Upper lobe of left lung (tissue), 6 donors: ENCODE results near the gene ARHGDIA. TPM values are rescaled to one million over a fixed set of nuclear protein-coding genes. Genes with fewer than 3 reads are reported as not detected.

ENCODE experiments used
- ATAC-seq, 2 donors: fragments of 200-7000 bp; cut with Tn5 transposase; one replicate each; pipeline ENCODE4 v1.9.1; 2022; ENCODE audit warnings: mild to moderate bottlenecking in 2 of 2, moderate library complexity in 2 of 2; ENCODE audit not compliant: low FRiP score in 2 of 2
- DNase-seq, 2 donors: peaks; one replicate each; pipeline ENCODE4 v3.0.0-alpha.2; 2019 to 2020
- H3K27ac ChIP-seq, 4 donors: fragments of 200-600 bp; sonication (generic); one replicate each; pipeline ENCODE4 v1.5.1; 2016 to 2019
- H3K27me3 ChIP-seq, 4 donors: fragments of 200-600 bp; sonication (generic); one replicate each; pipeline ENCODE4 v1.5.1; 2017 to 2019
- H3K36me3 ChIP-seq, 4 donors: fragments of 200-600 bp; sonication (generic); one replicate each; pipeline ENCODE4 v1.5.1; 2016 to 2019
- H3K4me1 ChIP-seq, 4 donors: fragments of 200-600 bp; sonication (generic); one replicate each; pipeline ENCODE4 v1.5.1; 2018 to 2019
- H3K4me3 ChIP-seq, 4 donors: fragments of 200-600 bp; sonication (generic); one replicate each; pipeline ENCODE4 v1.5.1; 2017 to 2019; ENCODE audit warnings: mild to moderate bottlenecking in 2 of 4, moderate library complexity in 1 of 4
- H3K9me3 ChIP-seq, 4 donors: fragments of 200-600 bp; sonication (generic); one replicate each; pipeline ENCODE4 v1.5.1; 2018 to 2019
- EP300 ChIP-seq, 4 donors: sonication (generic); formaldehyde crosslinking; IDR thresholded peaks; one replicate each; pipeline ENCODE4 v1.5.1; 2017; ENCODE audit warnings: antibody characterized with exemption in 4 of 4, control low read depth in 2 of 4
- POLR2A ChIP-seq, 4 donors: fragments of 450-650 bp; IDR thresholded peaks; one replicate each; pipeline ENCODE4 v1.5.1; 2016 to 2017; ENCODE audit warnings: antibody characterized with exemption in 4 of 4, mild to moderate bottlenecking in 2 of 4
- POLR2AphosphoS5 ChIP-seq, 2 donors: sonication (generic); formaldehyde crosslinking; IDR thresholded peaks; one replicate each; pipeline ENCODE4 v1.5.1; 2017; ENCODE audit warnings: antibody characterized with exemption in 2 of 2
- WGBS, 2 donors: methylation state at CpG; one replicate each; pipeline ENCODE4 v1.1.5; 2017 to 2018; 5-methylcytosine and 5-hydroxymethylcytosine counted together
- total RNA-seq, 6 donors: library from RNA; depleted of rRNA in 4 of 6; stranded (reverse); fragments of >200 nt in 4 of 6; gene quantifications; one replicate each; pipeline versions ENCODE4 v1.1.0 to v1.2.1, GENCODE V29; 2016 to 2021
- TF ChIP-seq, protein P1 (sequence below), 6 experiments: fragments of 450-650 bp in 4 of 6; fragments of 200-600 bp in 2 of 6; sonication (generic) in 2 of 6; IDR thresholded peaks; one replicate each; pipeline ENCODE4 v1.5.1; 2016 to 2019; ENCODE audit warnings: antibody characterized with exemption in 6 of 6
- donor health status: DM: no; HTN: no; CAD: no; lungs with moderate emphysema.
- donor health status: DM: no; HTN: yes; CAD: no; lungs with severe emphysema.

The ARHGDIA gene
- total RNA-seq, 6 donors from 2014 or later = 171 to 522 (median 302) TPM

DNA sequence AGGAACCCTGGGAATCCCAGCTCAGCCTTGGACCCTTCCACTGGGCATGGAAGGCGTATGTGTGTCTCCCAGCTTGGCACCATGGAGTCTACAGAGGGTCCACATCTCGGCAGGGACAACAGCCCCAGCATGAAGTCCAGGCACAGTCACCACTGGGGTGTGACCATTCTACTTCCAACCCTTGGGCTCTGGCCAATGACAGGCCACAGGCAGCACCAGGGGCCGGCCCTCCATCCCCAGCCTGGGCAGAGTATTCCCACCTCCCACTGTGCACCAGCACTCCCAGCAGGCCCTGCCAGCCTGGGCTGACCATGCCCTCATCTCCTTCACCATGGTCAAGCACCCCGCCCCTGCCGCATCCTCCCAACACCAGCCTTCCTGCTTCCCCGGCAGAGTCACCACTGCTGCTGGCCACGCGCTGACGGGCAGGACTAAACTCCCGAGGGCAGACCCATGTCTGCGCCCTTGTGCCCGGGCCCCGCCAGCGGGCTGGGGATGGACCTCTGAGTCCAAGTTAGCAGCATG lies 26.7 kb downstream of the ARHGDIA start:
- no peak for ATAC-seq
- Histone ChIP-seq H3K4me1 (peaks cover 0 to 10% (median 1%) of the 10 kb centered on the region in 4 donors), H3K9me3 (no peaks in the 10 kb centered on the region), H3K36me3 (peaks cover 33 to 75% (median 62%) of the 10 kb centered on the region in 4 donors), H3K27me3 (no peaks in the 10 kb centered on the region), H3K4me3 (no peak overlapping the region), H3K27ac (no peak overlapping the region)
- peak in 1 of 2 donors; percentile 68 for DNase-seq
- TF ChIP-seq EP300 (IDR thresholded peaks at IDR 0.05) (no peak), POLR2AphosphoS5 (IDR thresholded peaks at IDR 0.05) (no peak), POLR2A (IDR thresholded peaks at IDR 0.05) (no peak)
- TF ChIP-seq, protein P1, sequence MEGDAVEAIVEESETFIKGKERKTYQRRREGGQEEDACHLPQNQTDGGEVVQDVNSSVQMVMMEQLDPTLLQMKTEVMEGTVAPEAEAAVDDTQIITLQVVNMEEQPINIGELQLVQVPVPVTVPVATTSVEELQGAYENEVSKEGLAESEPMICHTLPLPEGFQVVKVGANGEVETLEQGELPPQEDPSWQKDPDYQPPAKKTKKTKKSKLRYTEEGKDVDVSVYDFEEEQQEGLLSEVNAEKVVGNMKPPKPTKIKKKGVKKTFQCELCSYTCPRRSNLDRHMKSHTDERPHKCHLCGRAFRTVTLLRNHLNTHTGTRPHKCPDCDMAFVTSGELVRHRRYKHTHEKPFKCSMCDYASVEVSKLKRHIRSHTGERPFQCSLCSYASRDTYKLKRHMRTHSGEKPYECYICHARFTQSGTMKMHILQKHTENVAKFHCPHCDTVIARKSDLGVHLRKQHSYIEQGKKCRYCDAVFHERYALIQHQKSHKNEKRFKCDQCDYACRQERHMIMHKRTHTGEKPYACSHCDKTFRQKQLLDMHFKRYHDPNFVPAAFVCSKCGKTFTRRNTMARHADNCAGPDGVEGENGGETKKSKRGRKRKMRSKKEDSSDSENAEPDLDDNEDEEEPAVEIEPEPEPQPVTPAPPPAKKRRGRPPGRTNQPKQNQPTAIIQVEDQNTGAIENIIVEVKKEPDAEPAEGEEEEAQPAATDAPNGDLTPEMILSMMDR (IDR thresholded peaks at IDR 0.05) = no peak
- WGBS, 2 donors = 91 to 93% methylated on average over 5 to 14 of the region's 14 CpGs

DNA sequence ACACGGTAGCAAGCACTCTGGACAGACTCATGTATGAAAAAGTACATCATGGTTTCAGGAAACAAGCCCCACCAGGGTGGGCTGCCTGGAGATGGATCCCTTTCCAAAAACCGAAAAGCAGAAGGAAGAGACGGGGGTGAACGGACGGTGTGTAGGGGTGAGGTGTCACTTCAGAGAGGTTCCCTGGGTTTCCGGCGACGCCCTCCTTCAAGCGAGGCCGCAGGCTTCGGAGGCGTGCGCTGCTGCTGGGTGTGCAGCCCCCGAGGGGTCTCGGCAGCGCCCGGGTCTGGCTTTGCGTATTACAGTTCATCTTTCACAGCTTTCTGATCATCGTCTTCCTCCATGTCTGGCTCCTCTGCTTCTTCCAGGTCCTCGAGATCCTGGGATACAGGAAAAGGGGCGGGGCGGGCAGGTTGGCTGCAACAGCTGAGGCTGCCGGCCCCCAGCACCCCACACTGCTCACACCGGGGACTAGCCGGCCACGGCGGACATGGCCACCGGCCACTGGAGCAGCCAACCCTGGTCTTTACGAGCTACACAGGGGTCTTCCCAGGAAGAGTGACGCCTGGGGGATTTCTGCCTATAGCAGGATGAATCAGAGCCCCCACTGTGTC lies 27.3 kb downstream of the ARHGDIA start:
- TF ChIP-seq POLR2AphosphoS5 (IDR thresholded peaks at IDR 0.05) (no peak), POLR2A (IDR thresholded peaks at IDR 0.05) (no peak), EP300 (IDR thresholded peaks at IDR 0.05) (no peak)
- TF ChIP-seq, protein P1 (IDR thresholded peaks at IDR 0.05) = no peak
- peaks cover 31 to 69% (median 59%) of the 10 kb centered on the region in 4 donors for H3K36me3 ChIP-seq
- WGBS, 2 donors = 86 to 87% methylated on average over 22 to 30 of the region's 30 CpGs
- no peak overlapping the region for H3K4me3 ChIP-seq
- peaks cover 0 to 10% (median 1%) of the 10 kb centered on the region in 4 donors for H3K4me1 ChIP-seq
- no peaks in the 10 kb centered on the region for H3K27me3 ChIP-seq
- no peaks in the 10 kb centered on the region for H3K9me3 ChIP-seq
- DNase-seq (peak in 1 of 2 donors; percentile 70), ATAC-seq (no peak)
- H3K27ac ChIP-seq = no peak overlapping the region

DNA sequence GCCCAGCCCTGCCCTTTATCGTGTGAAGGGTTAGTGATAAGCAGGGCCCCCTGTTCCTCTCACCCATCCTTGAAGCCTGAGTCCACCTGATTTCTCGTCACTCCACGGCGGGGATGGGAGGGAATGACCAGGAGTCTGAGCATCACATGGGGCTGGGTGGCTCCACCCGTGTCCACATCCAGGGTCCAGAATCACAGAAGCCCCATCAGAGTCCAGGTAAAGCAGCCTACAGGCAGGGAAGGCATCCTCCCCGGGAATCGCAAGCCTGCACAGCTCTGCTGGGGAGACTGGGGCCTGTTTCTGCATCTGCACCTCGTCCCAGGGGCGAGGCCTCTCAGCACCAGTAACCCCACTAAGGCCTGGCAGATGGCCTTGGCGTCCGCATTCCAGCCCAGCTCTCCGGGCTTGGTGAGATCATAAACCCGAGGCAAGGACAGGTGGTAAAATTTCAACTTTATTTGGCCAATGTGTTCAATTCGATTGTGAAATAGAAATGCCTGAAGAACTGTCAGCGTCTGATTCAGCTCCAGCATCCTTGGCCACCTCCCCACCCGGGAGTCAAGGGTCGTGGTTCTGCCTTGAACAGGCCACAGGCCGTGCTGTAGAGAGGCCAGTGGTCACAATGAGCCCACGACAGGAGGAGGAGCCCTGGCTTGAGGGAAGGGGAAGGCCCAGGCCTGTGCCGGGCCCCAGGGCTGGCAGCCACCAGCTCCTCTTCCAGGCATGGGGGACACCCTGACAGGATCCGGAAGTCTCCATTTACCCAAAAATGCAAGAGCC lies 28.2 kb downstream of the ARHGDIA start:
- peaks cover 0 to 10% (median 1%) of the 10 kb centered on the region in 4 donors for H3K4me1 ChIP-seq
- no peak overlapping the region for H3K4me3 ChIP-seq
- peak in 1 of 2 donors; percentile 50 for DNase-seq
- H3K27me3 ChIP-seq = no peaks in the 10 kb centered on the region
- H3K9me3 ChIP-seq = no peaks in the 10 kb centered on the region
- TF ChIP-seq POLR2AphosphoS5 (IDR thresholded peaks at IDR 0.05) = peak in 1 of 2 donors; percentile 39
- TF ChIP-seq, protein P1 (IDR thresholded peaks at IDR 0.05) = no peak
- H3K36me3 ChIP-seq = peaks cover 30 to 62% (median 53%) of the 10 kb centered on the region in 4 donors
- peak overlapping the region in 2 of 4 donors; percentile 18 to 42 for H3K27ac ChIP-seq
- 66 to 80% methylated on average over 11 to 21 of the region's 21 CpGs for WGBS, 2 donors
- ATAC-seq = no peak

DNA sequence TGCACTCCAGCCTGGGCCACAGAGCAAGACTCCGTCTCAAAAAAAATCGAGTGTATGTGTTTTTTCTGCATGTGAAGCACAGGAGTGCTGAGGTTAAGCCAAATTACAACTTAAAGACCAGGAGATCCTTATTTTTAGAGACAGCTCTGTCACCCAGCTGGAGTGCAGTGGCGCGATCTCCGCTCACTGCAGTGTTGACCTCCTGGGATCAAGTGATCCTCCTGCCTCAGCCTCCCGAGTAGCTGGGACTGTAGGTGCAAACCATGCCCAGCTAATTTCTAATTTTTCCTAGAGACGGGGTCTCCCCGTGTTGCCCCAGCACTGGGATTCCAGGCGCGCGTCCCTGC lies 28.8 kb downstream of the ARHGDIA start:
- WGBS, 2 donors = 96% methylated on average over 11 of the region's 11 CpGs
- H3K27me3 ChIP-seq = no peaks in the 10 kb centered on the region
- peaks cover 0 to 10% (median 1%) of the 10 kb centered on the region in 4 donors for H3K4me1 ChIP-seq
- no peak for ATAC-seq
- H3K36me3 ChIP-seq = peaks cover 28 to 56% (median 47%) of the 10 kb centered on the region in 4 donors
- H3K9me3 ChIP-seq = no peaks in the 10 kb centered on the region
- TF ChIP-seq, protein P1 (IDR thresholded peaks at IDR 0.05) = no peak
- no peak for TF ChIP-seq POLR2AphosphoS5 (IDR thresholded peaks at IDR 0.05)
- no peak for TF ChIP-seq POLR2A (IDR thresholded peaks at IDR 0.05)
- no peak for TF ChIP-seq EP300 (IDR thresholded peaks at IDR 0.05)
- H3K27ac ChIP-seq = peak overlapping the region in 2 of 4 donors; percentile 18 to 42
- no peak overlapping the region for H3K4me3 ChIP-seq
- peak in 1 of 2 donors; percentile 60 for DNase-seq
